HK-2 (cell line): ENCODE measurements around the gene NEDD9.

Source experiments
- DNase-seq: peaks from one replicate; pipeline ENCODE4 v3.0.0-alpha.2; 2018; ENCODE audit not compliant: unreplicated experiment

NEDD9 gene, protein sequence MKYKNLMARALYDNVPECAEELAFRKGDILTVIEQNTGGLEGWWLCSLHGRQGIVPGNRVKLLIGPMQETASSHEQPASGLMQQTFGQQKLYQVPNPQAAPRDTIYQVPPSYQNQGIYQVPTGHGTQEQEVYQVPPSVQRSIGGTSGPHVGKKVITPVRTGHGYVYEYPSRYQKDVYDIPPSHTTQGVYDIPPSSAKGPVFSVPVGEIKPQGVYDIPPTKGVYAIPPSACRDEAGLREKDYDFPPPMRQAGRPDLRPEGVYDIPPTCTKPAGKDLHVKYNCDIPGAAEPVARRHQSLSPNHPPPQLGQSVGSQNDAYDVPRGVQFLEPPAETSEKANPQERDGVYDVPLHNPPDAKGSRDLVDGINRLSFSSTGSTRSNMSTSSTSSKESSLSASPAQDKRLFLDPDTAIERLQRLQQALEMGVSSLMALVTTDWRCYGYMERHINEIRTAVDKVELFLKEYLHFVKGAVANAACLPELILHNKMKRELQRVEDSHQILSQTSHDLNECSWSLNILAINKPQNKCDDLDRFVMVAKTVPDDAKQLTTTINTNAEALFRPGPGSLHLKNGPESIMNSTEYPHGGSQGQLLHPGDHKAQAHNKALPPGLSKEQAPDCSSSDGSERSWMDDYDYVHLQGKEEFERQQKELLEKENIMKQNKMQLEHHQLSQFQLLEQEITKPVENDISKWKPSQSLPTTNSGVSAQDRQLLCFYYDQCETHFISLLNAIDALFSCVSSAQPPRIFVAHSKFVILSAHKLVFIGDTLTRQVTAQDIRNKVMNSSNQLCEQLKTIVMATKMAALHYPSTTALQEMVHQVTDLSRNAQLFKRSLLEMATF

DNA sequence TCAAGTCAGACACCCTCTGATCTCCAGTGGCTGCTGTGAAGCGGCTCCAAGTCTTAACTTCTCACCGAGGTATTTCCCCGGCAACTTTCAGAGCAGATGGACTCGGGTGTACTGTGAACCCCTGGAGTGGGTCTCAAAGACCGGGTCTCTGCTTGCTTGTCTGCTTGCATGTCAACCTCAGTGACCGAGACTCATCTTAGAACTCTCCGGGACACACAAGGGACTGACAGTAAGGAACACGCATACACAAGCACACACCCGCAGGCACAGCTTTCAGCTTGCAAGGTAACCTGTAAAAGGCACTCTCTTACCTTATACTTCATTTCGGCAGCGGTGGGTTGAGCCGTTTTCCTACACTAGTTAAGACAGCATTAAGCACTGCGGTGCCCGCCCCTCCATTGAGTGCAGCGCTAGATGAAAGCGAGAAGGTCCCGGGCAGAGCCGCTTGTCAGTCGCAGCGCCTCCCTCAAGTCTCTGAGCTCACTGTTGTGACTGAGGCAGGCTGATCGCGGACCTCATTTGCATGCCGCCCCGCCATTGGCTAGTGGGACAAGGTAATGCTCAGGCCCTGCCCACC lies at the start of gene NEDD9:
Gene NEDD9, minus strand, starts transcription at position 476 of the 577 bp plus-strand sequence. Its CDS starts 153 bp downstream, at position 323.
- DNase-seq: peak; percentile 95

DNA sequence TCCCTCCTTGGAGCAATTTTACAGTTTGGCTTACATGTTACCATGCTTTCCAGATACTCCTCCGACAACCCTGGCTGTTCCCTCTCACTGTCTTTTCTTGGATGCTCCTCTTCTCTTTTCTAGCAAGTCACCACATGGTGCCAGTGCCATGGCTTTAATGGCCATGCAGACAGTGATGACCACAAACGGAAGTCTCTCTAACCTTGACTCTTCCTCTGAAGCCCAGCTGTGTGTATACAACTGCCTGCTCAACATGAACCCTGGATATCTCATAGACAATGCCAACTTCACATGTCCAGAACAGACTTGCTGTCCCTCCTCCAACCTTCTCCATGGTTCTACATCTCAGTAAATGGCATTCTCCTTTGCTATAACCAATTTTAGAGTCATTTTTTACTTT lies 49.8 kb upstream of the NEDD9 start:
- no peak for DNase-seq

DNA sequence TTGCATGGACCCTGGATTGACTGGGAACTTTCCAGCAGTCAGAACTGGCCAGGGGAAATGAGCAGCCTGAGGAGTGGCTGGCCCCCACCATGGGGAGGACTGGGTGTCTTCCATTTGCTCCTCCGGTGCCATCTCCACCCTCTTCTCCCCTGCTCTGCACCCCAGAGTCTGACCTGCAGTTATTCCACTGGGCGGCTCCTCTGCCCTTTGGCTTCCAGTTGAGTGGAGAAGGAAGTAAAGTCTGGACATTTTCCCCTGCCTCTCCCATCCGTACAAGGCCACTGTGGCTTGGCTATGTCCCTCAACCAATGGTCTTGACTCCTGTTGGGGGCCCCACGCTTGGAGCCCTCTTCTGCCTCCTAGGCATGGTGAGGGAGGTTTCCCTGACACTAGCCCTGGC lies 47.9 kb upstream of the NEDD9 start:
- no peak for DNase-seq

DNA sequence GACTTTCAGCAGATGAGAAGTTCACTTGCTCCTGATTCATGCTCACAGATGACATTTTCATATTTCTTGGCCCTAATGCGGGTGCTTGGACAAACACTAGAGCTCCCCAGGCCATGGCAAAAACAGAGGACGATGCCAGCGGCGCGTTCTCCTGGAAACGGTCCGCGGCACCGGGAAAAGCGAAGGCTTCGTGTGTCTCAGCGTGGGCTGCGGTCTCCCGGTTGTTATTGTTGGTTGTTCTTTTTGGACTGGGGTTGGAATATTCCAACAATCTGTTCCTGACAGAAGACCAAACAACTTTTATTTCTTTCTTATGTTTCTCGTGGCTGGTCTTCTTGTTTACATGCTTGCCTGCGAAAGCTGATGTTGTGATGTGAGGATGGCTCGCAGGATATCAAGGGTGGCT lies 46.8 kb upstream of the NEDD9 start:
- DNase-seq: no peak

DNA sequence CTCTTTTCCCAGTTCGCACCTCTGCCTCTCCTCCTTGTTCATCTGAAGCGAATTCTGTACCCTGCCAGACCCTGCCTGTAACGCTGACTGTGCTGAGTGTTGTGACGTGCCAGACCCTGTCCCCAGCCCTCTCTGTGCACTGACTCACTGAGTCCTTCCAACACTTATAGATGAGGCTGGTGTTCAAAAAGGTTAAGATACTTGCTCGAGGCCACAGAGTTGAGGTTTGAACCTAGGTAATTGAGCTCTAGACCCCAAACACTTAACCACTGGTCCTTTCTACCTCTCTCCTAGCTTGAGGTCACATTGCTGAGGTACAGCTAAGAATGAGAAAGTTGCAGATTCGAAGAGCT lies 45.7 kb upstream of the NEDD9 start:
- DNase-seq: no peak

DNA sequence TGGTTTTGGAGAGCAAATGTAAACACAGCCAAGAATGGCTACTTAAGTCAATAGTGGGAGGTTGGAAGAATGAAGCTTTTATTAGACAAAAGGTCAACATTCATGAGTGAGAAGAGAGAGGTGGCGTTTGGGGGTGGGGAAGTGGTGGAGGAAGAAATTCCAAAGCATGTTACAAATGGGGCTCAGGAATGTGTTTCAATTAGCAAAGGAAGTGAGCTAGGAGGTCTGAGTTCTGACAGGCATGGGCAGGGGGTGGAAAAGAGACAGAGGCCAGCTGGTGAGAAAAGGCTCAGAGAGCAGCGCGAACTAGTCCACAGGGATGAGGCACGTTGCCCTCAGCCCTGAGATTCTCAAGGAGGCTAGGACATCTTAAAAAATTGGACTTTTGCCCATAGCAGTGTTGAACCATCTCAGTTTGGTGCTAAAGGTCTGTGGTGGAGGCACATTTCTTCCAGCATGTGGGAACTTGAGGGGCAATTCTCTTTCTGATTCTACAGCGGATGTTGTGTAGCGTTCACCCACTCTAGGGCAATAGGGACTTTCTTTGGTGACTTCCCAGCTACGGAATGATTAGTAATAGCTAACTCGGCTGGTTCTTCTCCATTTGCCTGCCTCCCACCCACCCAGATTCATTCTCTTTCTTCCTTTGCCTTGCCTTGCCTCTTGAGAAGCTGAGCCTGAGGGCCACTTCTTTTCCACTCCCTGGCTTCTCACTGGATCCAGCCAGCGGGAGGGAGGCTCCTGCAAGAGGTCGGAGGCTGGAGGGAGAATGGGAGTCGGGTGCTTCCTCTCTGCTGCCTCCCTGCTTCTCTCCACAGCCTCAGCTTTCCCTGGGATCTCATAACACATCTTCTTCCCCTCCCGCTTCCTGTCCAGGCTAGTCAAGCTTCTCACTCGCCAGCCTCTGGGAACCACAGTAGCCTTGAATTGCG lies 45.1 kb upstream of the NEDD9 start:
- peak; percentile 68 for DNase-seq

DNA sequence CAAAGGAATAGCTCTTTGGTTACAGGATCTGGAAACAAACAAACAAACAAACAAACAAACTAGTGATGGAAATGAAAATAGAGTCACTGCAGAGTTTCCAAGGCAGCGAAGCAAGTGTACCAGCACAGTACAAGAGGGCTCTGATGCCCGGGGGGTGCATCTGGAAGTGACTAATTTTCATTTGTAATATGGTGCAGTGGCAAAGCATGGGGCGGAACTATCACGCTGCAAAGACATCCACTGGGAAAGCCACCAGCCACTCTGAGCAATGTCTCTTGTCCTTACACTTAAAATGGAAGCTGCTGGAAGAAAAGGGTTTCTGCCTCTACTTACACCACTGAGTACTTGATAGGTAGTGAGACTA lies 44.4 kb upstream of the NEDD9 start:
- peak; percentile 41 for DNase-seq

DNA sequence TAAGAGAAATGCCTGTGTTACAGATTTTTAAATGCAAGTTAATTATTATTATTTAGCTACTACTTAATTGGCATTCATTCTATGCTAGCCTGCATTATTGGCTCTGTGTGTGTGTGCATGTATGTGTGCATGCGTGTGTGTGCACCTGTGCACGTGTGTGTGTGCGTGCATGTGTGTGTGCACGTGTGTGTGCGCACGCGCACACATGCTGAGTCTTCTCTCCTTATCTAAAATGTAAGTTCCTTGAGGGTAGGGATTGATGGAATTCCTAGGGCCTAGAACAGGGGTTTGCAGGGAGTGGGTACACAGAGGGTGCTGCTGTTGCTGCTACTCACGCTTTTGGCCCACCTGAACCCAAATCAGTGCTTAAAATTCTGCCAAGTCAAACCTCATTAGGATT lies 43.8 kb upstream of the NEDD9 start:
- DNase-seq: no peak

DNA sequence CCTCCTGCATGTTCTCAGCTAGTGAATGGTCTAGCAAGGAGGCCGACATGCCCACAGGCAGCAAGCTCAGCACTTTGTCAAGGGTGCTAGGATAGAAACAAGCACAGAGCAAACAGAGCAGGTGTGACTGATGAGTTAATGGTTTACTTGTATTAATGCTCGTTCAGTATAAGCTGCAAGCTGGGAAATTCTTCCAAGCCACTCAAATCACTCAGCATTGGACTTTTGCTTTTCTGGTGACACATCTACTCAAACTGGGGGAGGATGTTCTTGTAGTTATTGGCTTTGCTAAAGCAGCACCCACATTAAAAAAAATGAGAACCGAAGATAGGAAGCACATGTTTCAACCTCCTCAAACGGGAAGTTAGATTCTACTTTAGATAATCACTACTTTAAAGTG lies 43.1 kb upstream of the NEDD9 start:
- peak; percentile 42 for DNase-seq

DNA sequence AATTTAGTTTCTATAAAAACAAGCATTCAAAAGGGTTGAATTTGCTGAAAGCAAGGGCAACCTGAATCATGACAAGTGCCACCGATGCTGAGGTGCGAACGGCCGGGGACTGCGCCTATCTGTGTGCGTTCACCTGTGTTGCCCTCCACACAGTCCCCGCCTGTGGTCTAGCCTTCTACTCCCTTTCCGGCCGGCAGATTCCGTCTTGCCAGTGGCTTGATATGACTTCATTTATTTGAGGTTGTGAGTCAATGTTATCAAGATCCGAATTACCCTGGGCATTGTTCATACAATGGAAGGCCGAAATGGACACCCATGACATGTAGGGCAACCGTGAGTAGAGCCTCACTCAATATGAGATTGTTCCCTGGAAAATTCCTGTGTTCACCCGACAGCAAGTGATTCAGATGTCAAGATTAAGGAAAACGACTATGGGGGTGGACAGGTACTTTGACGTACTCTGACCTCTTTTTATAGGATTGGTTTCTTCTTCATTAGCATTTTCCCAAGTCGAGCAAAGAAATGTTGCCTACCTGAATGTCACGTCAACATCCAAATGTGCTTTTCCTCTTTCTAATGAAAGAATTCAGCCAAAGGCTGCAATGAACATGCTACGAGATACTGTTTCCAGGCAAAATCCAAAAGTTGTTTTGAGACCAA lies 41.1 kb upstream of the NEDD9 start:
- peak; percentile 28 for DNase-seq

DNA sequence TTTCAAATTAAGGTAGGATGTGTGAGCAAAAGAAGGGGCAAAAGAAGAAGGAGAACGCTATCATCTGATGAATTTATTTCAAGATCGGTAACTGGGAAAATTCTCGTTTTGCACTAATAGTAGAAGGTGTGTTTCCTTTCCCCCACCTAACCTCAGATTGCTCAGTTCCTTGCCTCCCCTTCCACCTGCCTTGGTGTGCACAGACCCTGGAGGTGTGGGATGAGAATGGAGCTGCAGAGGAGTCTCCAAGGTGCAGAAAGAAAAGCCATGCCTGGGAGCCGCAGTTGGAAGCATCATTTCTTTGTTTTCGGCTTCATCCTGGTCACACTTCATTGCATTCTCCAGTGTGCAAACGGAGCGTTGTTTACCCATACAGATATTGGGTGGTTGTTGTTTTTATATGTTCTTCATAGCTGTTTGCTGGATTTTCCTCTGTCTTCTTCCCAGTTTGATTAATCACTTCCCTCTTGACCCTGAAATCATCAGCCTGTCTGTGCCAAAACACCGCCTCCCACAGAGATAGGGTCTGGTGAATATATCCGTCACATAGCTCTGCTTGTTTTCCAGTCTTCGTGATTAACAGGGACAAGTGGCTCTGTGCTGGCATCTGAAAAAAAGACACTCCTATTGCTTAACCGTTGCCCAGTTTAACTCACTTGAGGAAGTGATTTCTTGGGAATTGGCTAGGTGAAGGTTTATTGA lies 40.2 kb upstream of the NEDD9 start:
- peak; percentile 26 for DNase-seq

DNA sequence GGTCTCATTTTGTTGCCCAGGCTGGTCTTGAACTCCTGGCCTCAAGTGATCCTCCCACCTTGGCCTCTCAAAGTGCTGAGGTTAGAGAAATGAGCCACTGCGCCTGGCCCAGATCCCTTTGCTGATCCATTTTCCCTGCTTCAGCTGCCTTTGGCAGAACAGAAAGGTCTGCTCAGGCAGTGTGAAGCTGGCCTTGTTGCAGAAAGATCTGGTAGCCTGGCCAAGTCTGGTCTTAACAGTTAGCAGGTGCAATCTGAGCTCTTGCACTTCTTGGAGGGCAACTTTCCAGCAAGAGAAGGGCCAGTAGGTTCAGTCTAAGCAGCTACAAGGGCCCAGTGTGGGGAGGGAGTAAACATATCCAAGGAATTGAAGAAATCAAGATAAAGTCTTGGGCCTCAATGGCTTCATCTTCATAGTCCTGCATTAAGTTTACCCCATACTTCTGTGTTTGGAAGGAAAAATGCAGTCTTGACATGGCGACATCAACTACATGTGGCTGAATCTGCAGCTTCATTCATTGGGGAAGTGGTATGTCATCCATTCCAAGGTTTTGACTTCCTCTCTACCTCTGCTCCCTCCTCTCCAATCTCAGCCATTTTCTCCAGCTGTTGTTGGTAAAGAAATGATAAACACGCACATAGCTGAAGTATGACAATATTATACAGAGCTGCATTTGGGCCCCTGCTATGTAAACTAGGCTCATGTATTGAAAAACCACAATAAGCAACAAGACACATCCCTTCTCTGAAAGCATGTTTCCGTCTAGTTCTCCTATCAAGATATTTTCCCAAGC lies 39.0 kb upstream of the NEDD9 start:
- no peak for DNase-seq

DNA sequence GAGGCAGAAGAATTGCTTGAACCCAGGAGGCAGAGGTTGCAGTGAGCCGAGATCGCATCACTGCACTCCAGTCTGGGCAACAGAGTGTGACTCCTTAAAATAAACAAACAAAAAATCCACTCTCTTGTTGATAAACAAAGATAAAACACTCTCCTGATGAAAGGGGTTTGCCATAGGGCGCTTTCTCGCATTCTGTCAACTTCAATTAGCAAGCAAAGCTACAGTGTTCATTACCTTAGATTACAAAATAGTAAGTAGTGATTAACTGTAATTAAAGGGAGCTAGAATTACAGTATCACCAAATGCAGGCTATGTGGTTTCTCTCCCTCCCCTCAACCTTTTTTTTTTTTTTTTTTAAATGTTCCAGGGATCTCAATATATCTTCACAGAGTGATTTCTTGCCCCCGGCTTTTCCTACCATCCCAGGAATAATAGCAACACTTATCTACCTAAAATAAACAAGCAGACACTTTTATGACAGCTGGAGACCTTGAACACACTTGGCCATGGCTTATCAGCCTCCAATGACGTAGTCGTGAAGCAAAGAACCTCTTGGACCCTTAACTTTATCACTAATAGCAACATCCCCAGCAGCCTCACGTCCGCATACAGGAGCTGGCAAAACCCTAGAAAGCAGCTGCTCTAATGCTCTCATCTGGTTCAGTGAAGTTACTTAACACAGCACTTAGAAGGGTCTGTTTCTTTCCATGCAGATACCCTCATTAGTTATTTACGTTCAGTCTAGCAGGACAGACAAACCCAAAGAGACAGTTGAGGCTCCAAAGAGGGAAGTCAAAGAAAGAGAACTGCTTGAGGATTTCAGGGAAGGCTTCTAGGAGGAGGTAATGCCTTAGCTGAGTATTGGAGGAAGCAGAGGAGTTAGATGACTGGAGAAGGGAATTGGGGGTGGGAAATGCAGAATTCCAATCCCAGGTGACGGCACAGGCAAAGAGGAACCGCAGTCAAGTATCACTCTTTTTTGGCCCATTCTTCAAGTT lies 37.9 kb upstream of the NEDD9 start:
- no peak for DNase-seq

DNA sequence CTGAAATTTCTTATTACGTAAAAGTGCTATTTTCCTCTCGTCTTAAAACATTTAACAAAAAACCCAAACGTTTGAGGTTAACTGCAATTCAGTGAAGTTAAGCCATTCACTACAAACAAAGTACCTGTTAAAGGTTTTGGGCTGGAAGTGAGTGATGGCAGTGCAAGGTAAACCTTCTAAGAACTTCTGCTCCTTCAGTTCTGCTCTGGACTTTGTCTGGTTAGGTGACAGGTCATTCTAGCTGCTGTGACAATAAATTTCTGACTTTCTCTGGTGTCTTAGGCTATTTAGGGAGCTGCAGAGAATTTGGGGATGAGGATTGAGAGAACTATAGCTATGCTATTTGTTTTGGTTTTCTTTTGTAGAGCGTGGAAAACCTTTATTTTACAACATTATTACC lies 36.5 kb upstream of the NEDD9 start:
- no peak for DNase-seq

DNA sequence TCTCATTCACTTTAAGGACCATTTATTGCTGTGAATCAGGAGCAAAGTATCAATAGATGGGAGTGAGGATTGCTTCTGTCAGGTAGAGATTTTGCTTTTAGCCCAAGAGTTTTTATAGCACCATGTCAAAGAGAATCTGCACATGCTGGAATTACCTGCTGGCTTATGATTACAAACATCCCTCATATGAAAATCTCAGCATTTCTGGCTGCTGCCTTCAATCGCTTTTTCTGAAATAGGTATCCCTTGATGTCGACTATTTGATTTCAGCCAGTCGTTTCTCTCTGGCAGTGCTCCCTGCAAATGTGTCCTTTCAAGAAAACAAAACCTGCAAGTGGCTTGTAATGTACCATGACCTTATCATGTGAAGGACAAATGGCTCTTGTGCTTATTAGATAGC lies 34.5 kb upstream of the NEDD9 start:
- DNase-seq: no peak

DNA sequence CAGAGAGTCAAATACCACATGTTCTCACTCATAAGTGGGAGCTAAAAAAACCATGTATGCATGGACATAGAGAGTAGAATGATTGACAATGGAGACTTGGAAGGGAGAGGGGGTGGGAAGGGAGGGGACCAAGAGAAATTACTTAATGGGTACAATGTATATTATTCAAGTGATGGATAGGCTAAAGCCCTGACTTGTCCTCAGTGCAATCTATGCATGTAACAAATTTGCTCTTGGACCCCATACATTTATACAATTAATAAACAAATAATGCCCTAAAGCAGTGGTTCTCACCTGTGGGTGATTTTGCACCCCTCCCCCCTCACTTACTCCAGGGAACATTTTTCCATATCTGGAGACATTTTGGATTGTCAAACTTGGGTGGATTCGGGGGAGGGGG lies 33.5 kb upstream of the NEDD9 start:
- no peak for DNase-seq

DNA sequence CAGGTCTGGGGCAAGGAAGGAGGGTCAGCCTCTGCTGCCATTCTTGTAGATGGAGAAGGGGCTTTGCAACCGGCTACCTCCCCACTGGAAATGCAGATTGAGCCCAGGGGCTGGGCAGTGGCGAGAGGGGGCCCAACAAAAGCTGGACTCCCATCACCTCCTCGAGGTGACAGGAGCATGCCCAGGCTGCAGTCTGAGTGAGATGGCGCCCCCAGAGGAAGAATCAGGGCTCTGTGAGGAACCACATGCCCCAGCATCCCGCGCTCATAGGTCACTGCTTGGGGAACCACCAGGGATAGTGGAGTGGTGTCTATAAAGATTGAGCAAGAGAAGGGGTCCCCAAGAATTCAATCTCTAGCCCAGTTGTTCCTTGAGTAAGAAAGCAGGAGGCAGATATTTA lies 31.6 kb upstream of the NEDD9 start:
- no peak for DNase-seq

DNA sequence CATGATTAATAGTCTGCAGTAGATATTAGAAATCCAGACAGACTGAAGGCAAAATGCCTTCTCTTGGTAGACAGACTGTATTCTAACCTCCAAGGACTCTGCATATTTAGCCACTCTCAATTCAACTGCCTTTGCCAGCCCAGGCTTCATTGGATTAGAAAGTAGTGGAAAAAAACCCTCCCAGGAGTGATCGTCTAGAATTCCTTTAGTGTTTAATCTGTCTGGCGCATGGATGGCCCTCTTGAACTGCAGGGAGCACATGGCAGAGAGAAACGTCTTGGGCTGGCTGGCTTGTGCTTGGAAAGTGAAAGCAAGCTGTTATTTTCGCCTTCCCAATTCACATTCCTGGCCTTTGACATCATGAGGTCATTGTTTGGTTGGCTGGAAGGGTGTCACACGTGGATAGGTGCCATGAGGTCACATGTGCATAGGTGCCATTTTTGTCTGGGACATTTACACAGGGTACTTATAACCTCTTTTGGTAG lies 30.9 kb upstream of the NEDD9 start:
- peak; percentile 75 for DNase-seq
